HepG2 (cell line): ENCODE results near the gene P3H3. TPM values are rescaled to one million over a fixed set of nuclear protein-coding genes. Genes with fewer than 3 reads are reported as not detected.

Source experiments
- CEBPB ChIP-seq: IDR thresholded peaks from 2 replicates; pipeline ENCODE4 v1.6.1; 2011; ENCODE audit warnings: low read depth, low read length, improper control_type of control experiment, borderline replicate concordance
- HCFC1 ChIP-seq: fragments of 150-350 bp; IDR thresholded peaks from 2 replicates; pipeline ENCODE4 v1.6.1; 2014; ENCODE audit warnings: low read depth, low read length
- HNF4A ChIP-seq: sonication (generic); formaldehyde crosslinking; IDR thresholded peaks from 2 replicates; pipeline ENCODE4 v1.4.0; 2020; ENCODE audit warnings: missing genetic modification reagents
- KAT8 ChIP-seq: IDR thresholded peaks from 2 replicates; pipeline ENCODE4 v1.6.1; 2016; ENCODE audit warnings: missing genetic modification reagents, missing compliant biosample characterization
- KMT2B ChIP-seq: IDR thresholded peaks from 2 replicates; pipeline ENCODE4 v1.6.1; 2016; ENCODE audit warnings: missing genetic modification reagents, missing compliant biosample characterization
- MATR3 ChIP-seq: sonication (generic); formaldehyde crosslinking; IDR thresholded peaks from 2 replicates; pipeline ENCODE4 v1.4.0; 2020; ENCODE audit warnings: missing genetic modification reagents
- NAIF1 ChIP-seq: sonication (generic); formaldehyde crosslinking; IDR thresholded peaks from 2 replicates; pipeline ENCODE4 v1.5.0; 2020; ENCODE audit warnings: mild to moderate bottlenecking, missing genetic modification reagents, borderline replicate concordance
- PBX2 ChIP-seq: IDR thresholded peaks from 2 replicates; pipeline ENCODE4 v1.6.1; 2016; ENCODE audit warnings: control low read depth
- PLSCR1 ChIP-seq: sonication (generic); formaldehyde crosslinking; IDR thresholded peaks from 2 replicates; pipeline ENCODE4 v1.5.0; 2020; ENCODE audit warnings: missing genetic modification reagents, mild to moderate bottlenecking, borderline replicate concordance
- RARA ChIP-seq: IDR thresholded peaks from 2 replicates; pipeline ENCODE4 v1.6.1; 2016; ENCODE audit warnings: missing genetic modification reagents, missing compliant biosample characterization
- RELA ChIP-seq: sonication (generic); formaldehyde crosslinking; IDR thresholded peaks from 2 replicates; pipeline ENCODE4 v1.4.0; 2020; ENCODE audit warnings: missing genetic modification reagents
- RERE ChIP-seq: IDR thresholded peaks from 2 replicates; pipeline ENCODE4 v1.6.1; 2016; ENCODE audit warnings: low read depth, missing genetic modification reagents, missing compliant biosample characterization
- SCMH1 ChIP-seq: sonication (generic); formaldehyde crosslinking; IDR thresholded peaks from 2 replicates; pipeline ENCODE4 v1.9.0; 2021; ENCODE audit warnings: missing genetic modification reagents, mild to moderate bottlenecking, borderline replicate concordance
- SIN3B ChIP-seq: fragments of 150-350 bp; IDR thresholded peaks from 2 replicates; pipeline ENCODE4 v1.6.1; 2014; ENCODE audit warnings: low read length
- TCF7 ChIP-seq: sonication (generic); IDR thresholded peaks from 2 replicates; pipeline ENCODE4 v1.6.1; 2016; ENCODE audit warnings: antibody characterized with exemption, low read depth
- ZBTB2 ChIP-seq: sonication (generic); formaldehyde crosslinking; IDR thresholded peaks from 2 replicates; pipeline ENCODE4 v1.8.0; 2022; ENCODE audit warnings: low read depth, missing genetic modification reagents
- ZC3H4 ChIP-seq: sonication (generic); formaldehyde crosslinking; IDR thresholded peaks from 2 replicates; pipeline ENCODE4 v1.4.0; 2020; ENCODE audit warnings: missing genetic modification reagents, borderline replicate concordance
- ZNF180 ChIP-seq: sonication (generic); formaldehyde crosslinking; IDR thresholded peaks from 2 replicates; pipeline ENCODE4 v1.4.0; 2020; ENCODE audit warnings: low read depth, missing genetic modification reagents, borderline replicate concordance
- ZNF264 ChIP-seq: sonication (generic); formaldehyde crosslinking; IDR thresholded peaks from 2 replicates; pipeline ENCODE4 v1.4.0; 2020; ENCODE audit warnings: missing genetic modification reagents
- ZNF296 ChIP-seq: sonication (generic); formaldehyde crosslinking; conservative IDR thresholded peaks from 2 replicates; pipeline ENCODE4 v1.5.0; 2020; ENCODE audit warnings: mild to moderate bottlenecking, missing genetic modification reagents
- ZNF660 ChIP-seq: sonication (generic); formaldehyde crosslinking; IDR thresholded peaks from 2 replicates; pipeline ENCODE4 v1.5.1; 2020; ENCODE audit warnings: mild to moderate bottlenecking, low read depth, missing genetic modification reagents, borderline replicate concordance
- ZNF7 ChIP-seq: IDR thresholded peaks from 2 replicates; pipeline ENCODE4 v1.6.1; 2016; ENCODE audit warnings: missing biosample characterization, missing genetic modification reagents
- polyA plus RNA-seq, 8 experiments: library from polyadenylated mRNA; depleted of rRNA in 3 of 8; stranded (reverse) in 7 of 8; unstranded in 1 of 8; fragments of >200 nt; fragmentation: Illumina TruSeq in 4 of 8; extraction: Trizol in 4 of 8; gene quantifications; 2 replicates each; pipeline versions ENCODE4 v1.2.1 to v1.2.3, GENCODE V29; 2011 to 2016; ENCODE audit warnings: low read depth in 4 of 8, missing spikeins in 1 of 8, mixed read lengths in 1 of 8; ENCODE audit not compliant: insufficient read depth in 1 of 8
- total RNA-seq, 5 experiments: library from RNA; depleted of rRNA; stranded (reverse); fragments of >200 nt; fragmentation: Illumina TruSeq; extraction: Trizol; gene quantifications; 2 replicates each; pipeline ENCODE4 v1.2.3, GENCODE V29; 2016; ENCODE audit warnings: low read depth in 1 of 5

P3H3 gene
- total and polyA plus RNA-seq, 2 of the 13 experiments (the other 11 are each of a cell fraction or from before 2014, with no cell fraction given) = 20.1 to 20.5 TPM

- TF ChIP-seq SCMH1 = no peak
- TF ChIP-seq HNF4A = peak; percentile 59
- no peak for TF ChIP-seq ZNF7
- TF ChIP-seq HCFC1 = no peak
- no peak for TF ChIP-seq TCF7
- TF ChIP-seq MATR3 (CRISPR knock-in tag) = no peak
- no peak for TF ChIP-seq PBX2 (CRISPR knock-in tag)
- TF ChIP-seq RERE (CRISPR knock-in tag) = no peak
- TF ChIP-seq RARA = peak; percentile 65
- peak; percentile 76 for TF ChIP-seq KAT8 (CRISPR knock-in tag)
- TF ChIP-seq KMT2B (CRISPR knock-in tag) = 0 out of 2 replicates have a peak, but pooled peaks have one; percentile 51
- no peak for TF ChIP-seq SIN3B
- TF ChIP-seq ZNF264 (CRISPR knock-in tag) = no peak
- TF ChIP-seq ZBTB2 (CRISPR knock-in tag) = no peak
- no peak for TF ChIP-seq CEBPB
- TF ChIP-seq ZC3H4 (CRISPR knock-in tag) = no peak
- no peak for TF ChIP-seq ZNF180
- no peak for TF ChIP-seq ZNF660
- TF ChIP-seq PLSCR1 = no peak
- TF ChIP-seq ZNF296 (CRISPR knock-in tag) = no peak
- no peak for TF ChIP-seq NAIF1
- TF ChIP-seq RELA = peak; percentile 65; the same call in 1 of the 2 replicates
Observed at GRCh38 chr12:6778574-6779550, 49.3 kb upstream of the P3H3 start (continued).
